Hindlimb muscle (tissue), 1 donor: ENCODE data around the gene CNOT8. TPM values are rescaled to one million over a fixed set of nuclear protein-coding genes. Genes with fewer than 3 reads are reported as not detected.
"Not testable (repeated sequence)": the region's sequence is repeated elsewhere in the genome, so short reads cannot be mapped to it uniquely, and the experiment has no call there.

Experiments
- DNase-seq: peaks from one replicate; pipeline ENCODE4 v3.0.0-alpha.2; 2013
- polyA plus RNA-seq: library from polyadenylated mRNA; unstranded; fragments of 120-200 nt; gene quantifications from one replicate; pipeline ENCODE4 v1.2.1, GENCODE V29; 2013; ENCODE audit not compliant: insufficient read length

CNOT8 gene
- polyA plus RNA-seq, 1 donor: 38.6 TPM

GRCh38 chr5:154866841-154867240 lies 8.4 kb downstream of the CNOT8 start:
- DNase-seq: no peak

- no peak for DNase-seq
These were observed 10.3 kb downstream of the CNOT8 start for GRCh38 chr5:154868702-154869101.

GRCh38 chr5:154871734-154872133 lies 13.3 kb downstream of the CNOT8 start:
- no peak for DNase-seq

- DNase-seq: no peak
These were observed 15.4 kb downstream of the CNOT8 start for GRCh38 chr5:154873791-154874331.

GRCh38 chr5:154878642-154879335 lies 20.4 kb downstream of the CNOT8 start:
- DNase-seq: no peak

GRCh38 chr5:154881986-154882385 lies 23.6 kb downstream of the CNOT8 start:
- no peak for DNase-seq

GRCh38 chr5:154884424-154884823 lies 26.0 kb downstream of the CNOT8 start:
- DNase-seq: no peak

GRCh38 chr5:154885439-154885838 lies 27.0 kb downstream of the CNOT8 start:
- no peak for DNase-seq

- DNase-seq: no peak
These were observed 33.9 kb downstream of the CNOT8 start for GRCh38 chr5:154892369-154892771.

- no peak for DNase-seq
These were observed 35.0 kb downstream of the CNOT8 start for GRCh38 chr5:154893381-154893780.

GRCh38 chr5:154895606-154896561 lies 37.5 kb downstream of the CNOT8 start:
- no peak for DNase-seq

- DNase-seq: no peak
These were observed 38.2 kb downstream of the CNOT8 start for GRCh38 chr5:154896562-154897165.

GRCh38 chr5:154898210-154898609 lies 39.8 kb downstream of the CNOT8 start:
- DNase-seq: peak; percentile 44

GRCh38 chr5:154899151-154899816 lies 40.9 kb downstream of the CNOT8 start:
- peak; percentile 23 for DNase-seq

GRCh38 chr5:154900066-154900465 lies 41.6 kb downstream of the CNOT8 start:
- DNase-seq: no peak

- DNase-seq: no peak
These were observed 42.8 kb downstream of the CNOT8 start for GRCh38 chr5:154901276-154901675.

- DNase-seq: no peak
These were observed 43.5 kb downstream of the CNOT8 start for GRCh38 chr5:154901913-154902312.

GRCh38 chr5:154905601-154906000 lies 47.2 kb downstream of the CNOT8 start:
- DNase-seq: not testable (repeated sequence)

GRCh38 chr5:154916874-154917273 lies 58.4 kb downstream of the CNOT8 start:
- no peak for DNase-seq

- DNase-seq: no peak
These were observed 59.3 kb downstream of the CNOT8 start for GRCh38 chr5:154917757-154918156.

GRCh38 chr5:154923441-154924430 lies 65.3 kb downstream of the CNOT8 start:
- no peak for DNase-seq
